PFSK-1 (cell line): ENCODE results near the gene CCDC88C.

Experiments
- FOXP2 ChIP-seq: optimal IDR thresholded peaks from 2 replicates; pipeline ENCODE3; 2011; ENCODE audit warnings: borderline replicate concordance, control low read depth, inconsistent platforms; ENCODE audit not compliant: insufficient read depth; ENCODE audit errors: extremely low read length, extremely low read depth
- POLR2AphosphoS5 ChIP-seq: IDR thresholded peaks from 2 replicates; pipeline ENCODE4 v1.6.1; 2012; ENCODE audit warnings: low read depth, mild to moderate bottlenecking, control low read depth, low read length, moderate library complexity
- SIN3A ChIP-seq: IDR thresholded peaks from 2 replicates; pipeline ENCODE4 v1.6.1; 2012; ENCODE audit warnings: mild to moderate bottlenecking, low read length, moderate library complexity, borderline replicate concordance; ENCODE audit not compliant: insufficient read depth
- TAF1 ChIP-seq: IDR thresholded peaks from 2 replicates; pipeline ENCODE4 v1.6.1; 2012; ENCODE audit warnings: low read length, control low read depth, borderline replicate concordance; ENCODE audit not compliant: insufficient read depth
- TF ChIP-seq, protein P1 (sequence below), 2 experiments: IDR thresholded peaks; 2 replicates each; pipeline versions ENCODE4 v1.6.1 to v1.8.0; 2011 to 2012; ENCODE audit warnings: low read depth in 2 of 2, low read length in 2 of 2, control low read depth in 1 of 2, inconsistent platforms in 1 of 2, mild to moderate bottlenecking in 1 of 2, moderate library complexity in 1 of 2; ENCODE audit not compliant: insufficient read depth in 1 of 2

The CCDC88C gene

DNA sequence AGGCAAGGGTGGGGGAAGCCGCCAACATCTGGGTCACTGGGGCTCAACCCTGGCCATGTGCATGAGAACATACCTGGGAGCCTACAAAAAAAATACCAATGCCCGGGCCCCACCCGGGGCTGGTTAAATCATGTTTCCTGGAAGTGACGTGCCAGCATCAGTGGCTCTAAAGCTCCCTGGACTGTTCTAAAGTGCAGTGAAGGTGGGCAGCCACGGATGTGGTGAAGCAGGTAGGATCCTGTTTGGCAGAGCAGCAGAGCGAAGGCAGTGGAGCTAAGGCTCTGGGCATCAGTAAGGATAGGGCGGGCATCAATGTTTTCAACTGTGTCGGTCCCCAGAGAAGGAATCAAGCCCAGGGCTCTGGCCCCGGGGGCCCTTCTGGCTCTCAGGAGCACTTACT is 172.6 kb downstream of the CCDC88C start:
- TF ChIP-seq TAF1: no peak
- no peak for TF ChIP-seq FOXP2
- TF ChIP-seq, protein P1, sequence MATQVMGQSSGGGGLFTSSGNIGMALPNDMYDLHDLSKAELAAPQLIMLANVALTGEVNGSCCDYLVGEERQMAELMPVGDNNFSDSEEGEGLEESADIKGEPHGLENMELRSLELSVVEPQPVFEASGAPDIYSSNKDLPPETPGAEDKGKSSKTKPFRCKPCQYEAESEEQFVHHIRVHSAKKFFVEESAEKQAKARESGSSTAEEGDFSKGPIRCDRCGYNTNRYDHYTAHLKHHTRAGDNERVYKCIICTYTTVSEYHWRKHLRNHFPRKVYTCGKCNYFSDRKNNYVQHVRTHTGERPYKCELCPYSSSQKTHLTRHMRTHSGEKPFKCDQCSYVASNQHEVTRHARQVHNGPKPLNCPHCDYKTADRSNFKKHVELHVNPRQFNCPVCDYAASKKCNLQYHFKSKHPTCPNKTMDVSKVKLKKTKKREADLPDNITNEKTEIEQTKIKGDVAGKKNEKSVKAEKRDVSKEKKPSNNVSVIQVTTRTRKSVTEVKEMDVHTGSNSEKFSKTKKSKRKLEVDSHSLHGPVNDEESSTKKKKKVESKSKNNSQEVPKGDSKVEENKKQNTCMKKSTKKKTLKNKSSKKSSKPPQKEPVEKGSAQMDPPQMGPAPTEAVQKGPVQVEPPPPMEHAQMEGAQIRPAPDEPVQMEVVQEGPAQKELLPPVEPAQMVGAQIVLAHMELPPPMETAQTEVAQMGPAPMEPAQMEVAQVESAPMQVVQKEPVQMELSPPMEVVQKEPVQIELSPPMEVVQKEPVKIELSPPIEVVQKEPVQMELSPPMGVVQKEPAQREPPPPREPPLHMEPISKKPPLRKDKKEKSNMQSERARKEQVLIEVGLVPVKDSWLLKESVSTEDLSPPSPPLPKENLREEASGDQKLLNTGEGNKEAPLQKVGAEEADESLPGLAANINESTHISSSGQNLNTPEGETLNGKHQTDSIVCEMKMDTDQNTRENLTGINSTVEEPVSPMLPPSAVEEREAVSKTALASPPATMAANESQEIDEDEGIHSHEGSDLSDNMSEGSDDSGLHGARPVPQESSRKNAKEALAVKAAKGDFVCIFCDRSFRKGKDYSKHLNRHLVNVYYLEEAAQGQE (IDR thresholded peaks at IDR 0.05; ENCODE audit: insufficient read depth in 1 of 2, low read depth in 2 of 2, low read length in 2 of 2): no peak
- no peak for TF ChIP-seq SIN3A
- no peak for TF ChIP-seq POLR2AphosphoS5

DNA sequence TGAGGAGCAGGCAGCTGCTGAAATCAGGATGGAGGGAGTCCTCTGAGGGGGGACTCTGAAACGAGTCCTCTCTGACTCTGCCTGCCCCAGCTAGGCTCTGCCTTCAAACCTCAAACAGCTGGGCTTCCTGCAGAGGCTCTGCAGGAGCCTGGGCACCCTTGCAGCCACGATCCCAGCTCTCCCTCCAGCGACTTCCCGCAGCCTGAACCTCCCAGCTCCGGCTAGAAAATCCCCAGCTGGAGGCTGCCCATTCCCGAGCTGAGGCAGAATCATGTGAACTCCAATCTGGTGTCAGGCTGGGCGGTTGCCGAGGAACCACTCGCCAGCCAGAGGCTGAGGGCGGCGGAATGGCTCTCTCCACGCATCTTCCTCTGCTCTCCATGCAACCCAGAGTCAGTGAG is 173.1 kb downstream of the CCDC88C start, which contains the start of gene GPR68:
GPR68 (minus strand) TSS at position 204 of the 401 bp plus-strand sequence. CDS start 9,654 bp downstream, outside the sequence.
- no peak for TF ChIP-seq FOXP2
- TF ChIP-seq, protein P1 (IDR thresholded peaks at IDR 0.05; ENCODE audit: insufficient read depth in 1 of 2, low read depth in 2 of 2, low read length in 2 of 2): no peak
- TF ChIP-seq TAF1: no peak
- TF ChIP-seq SIN3A: no peak
- no peak for TF ChIP-seq POLR2AphosphoS5

DNA sequence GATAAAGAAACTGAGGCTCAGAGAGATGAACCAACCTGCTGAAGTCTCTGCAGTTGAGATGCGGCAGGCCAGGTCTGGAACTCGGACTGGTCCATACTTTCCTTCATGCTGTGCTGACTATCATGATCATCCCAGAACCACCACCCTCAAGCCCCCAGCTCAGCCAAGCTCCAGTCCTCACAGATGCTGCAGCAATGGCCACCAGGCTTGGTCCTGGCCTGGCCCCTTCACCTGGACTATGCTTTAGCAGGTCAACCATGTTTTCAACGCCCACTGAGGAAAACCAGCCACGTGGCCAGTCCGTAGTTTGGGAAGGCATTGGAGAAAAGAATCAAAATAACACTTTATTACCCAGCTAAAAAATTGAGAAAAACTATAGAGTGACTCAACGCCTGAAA is 174.5 kb downstream of the CCDC88C start:
- TF ChIP-seq, protein P1 (IDR thresholded peaks at IDR 0.05; ENCODE audit: insufficient read depth in 1 of 2, low read depth in 2 of 2, low read length in 2 of 2): no peak
- TF ChIP-seq FOXP2: no peak
- no peak for TF ChIP-seq POLR2AphosphoS5
- TF ChIP-seq TAF1: no peak
- no peak for TF ChIP-seq SIN3A

DNA sequence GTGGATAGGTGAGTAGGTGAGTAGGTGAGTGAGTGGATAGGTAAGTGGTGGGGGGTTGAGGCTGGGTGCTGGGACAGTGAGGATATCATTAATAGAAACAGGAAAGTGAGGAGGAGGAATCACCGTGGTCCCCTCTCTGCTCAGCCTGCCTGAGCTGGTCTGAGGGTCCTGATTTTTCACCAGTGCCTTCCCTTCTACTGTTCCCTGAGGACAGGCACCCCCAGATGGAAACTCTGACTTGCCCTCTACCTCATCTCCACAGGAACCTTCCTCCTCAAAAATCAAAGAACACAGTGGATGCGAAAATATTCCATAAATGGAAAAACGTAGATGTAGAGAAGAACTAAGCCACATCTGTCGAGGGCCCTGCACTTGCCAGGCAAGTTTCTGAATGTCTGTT is 175.0 kb downstream of the CCDC88C start:
- no peak for TF ChIP-seq FOXP2
- TF ChIP-seq TAF1: no peak
- no peak for TF ChIP-seq SIN3A
- TF ChIP-seq, protein P1 (IDR thresholded peaks at IDR 0.05; ENCODE audit: insufficient read depth in 1 of 2, low read depth in 2 of 2, low read length in 2 of 2): no peak
- TF ChIP-seq POLR2AphosphoS5: no peak

DNA sequence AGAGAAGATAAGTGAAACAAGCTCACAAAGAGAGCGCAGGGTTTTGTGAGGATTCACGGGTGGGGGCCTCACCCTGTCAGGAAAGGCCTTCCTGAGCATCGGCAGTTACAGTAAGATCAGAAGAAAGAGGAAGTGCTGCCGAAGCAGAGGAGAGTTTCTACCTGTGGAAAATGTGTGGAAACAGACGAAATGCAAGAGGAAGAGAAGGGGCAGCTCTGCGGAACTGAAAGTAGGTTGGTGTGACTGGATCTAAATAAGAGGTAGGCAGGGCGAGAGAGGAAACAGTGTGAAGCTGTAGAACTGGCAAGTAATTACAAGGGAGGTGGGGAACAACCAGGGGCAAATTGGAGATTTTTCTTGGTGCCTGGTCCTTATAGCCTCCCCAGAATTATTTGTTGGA is 175.8 kb downstream of the CCDC88C start:
- TF ChIP-seq POLR2AphosphoS5 (no peak), SIN3A (no peak), FOXP2 (no peak), TAF1 (no peak)
- TF ChIP-seq, protein P1 (IDR thresholded peaks at IDR 0.05; ENCODE audit: insufficient read depth in 1 of 2, low read depth in 2 of 2, low read length in 2 of 2): no peak
